DMS153 (cell line): Measurements from ENCODE around the gene SASH1.
A peak's percentile ranks its signal among the peaks of the same experiment; 100 is the strongest.

Experiments used
- DNase-seq: peaks from one replicate; lab custom pipeline; 2025; lab: John Stamatoyannopoulos, UW

The SASH1 gene

GRCh38 chr6:148548749-148549140 lies 206.1 kb downstream of the SASH1 start:
- DNase-seq = no peak

GRCh38 chr6:148550569-148550968 lies 207.9 kb downstream of the SASH1 start:
- DNase-seq = no peak

GRCh38 chr6:148551226-148551625 lies 208.6 kb downstream of the SASH1 start:
- no peak for DNase-seq

GRCh38 chr6:148556410-148556809 lies 213.8 kb downstream of the SASH1 start:
- DNase-seq = no peak

- DNase-seq = no peak
Observed at GRCh38 chr6:148557796-148558321, 215.2 kb downstream of the SASH1 start.

GRCh38 chr6:148559848-148560433 lies 217.3 kb downstream of the SASH1 start:
- peak; percentile 48 for DNase-seq

GRCh38 chr6:148561629-148562028 lies 219.0 kb downstream of the SASH1 start:
- DNase-seq = no peak

- no peak for DNase-seq
Observed at GRCh38 chr6:148563066-148563465, 220.4 kb downstream of the SASH1 start.

GRCh38 chr6:148564494-148565035 lies 221.9 kb downstream of the SASH1 start:
- no peak for DNase-seq

- DNase-seq = no peak
Observed at GRCh38 chr6:148565321-148565926, 222.8 kb downstream of the SASH1 start.

GRCh38 chr6:148565930-148566663 lies 223.5 kb downstream of the SASH1 start:
- DNase-seq = no peak

- DNase-seq = no peak
Observed at GRCh38 chr6:148566664-148567350, 224.2 kb downstream of the SASH1 start.

- DNase-seq = no peak
Observed at GRCh38 chr6:148570456-148570855, 227.8 kb downstream of the SASH1 start.

GRCh38 chr6:148572676-148573335 lies 230.2 kb downstream of the SASH1 start:
- no peak for DNase-seq

GRCh38 chr6:148573922-148574321 lies 231.3 kb downstream of the SASH1 start:
- DNase-seq = no peak

- DNase-seq = peak; percentile 38
Observed at GRCh38 chr6:148577687-148578488, 235.2 kb downstream of the SASH1 start.

- DNase-seq = no peak
Observed at GRCh38 chr6:148578489-148578814, 235.8 kb downstream of the SASH1 start.

- DNase-seq = no peak
Observed at GRCh38 chr6:148578837-148579565, 236.4 kb downstream of the SASH1 start.

GRCh38 chr6:148580442-148580841 lies 237.8 kb downstream of the SASH1 start:
- no peak for DNase-seq

- DNase-seq = no peak
Observed at GRCh38 chr6:148583631-148584030, 241.0 kb downstream of the SASH1 start.
